ENCODE data around the gene SIGLEC7.

The SIGLEC7 gene

GRCh38 chr19:51129716-51130115 lies 12.4 kb upstream of the SIGLEC7 start:
- no peak for DNase-seq
- Histone ChIP-seq H3K27me3 (replicated peaks) (no peaks in the 10 kb centered on the region), H3K27ac (no peak overlapping the region), H3K36me3 (replicated peaks) (no peaks in the 10 kb centered on the region), H3K4me3 (ENCODE audit: low read depth, low read length) (no peak overlapping the region)
- no peak for TF ChIP-seq CTCF (IDR thresholded peaks at IDR 0.05; ENCODE audit: low read depth, low read length, missing control alignments)
- in situ Hi-C loops (cut with HindIII; ENCODE audit: low pct_ligation_motif_present, low sequenced_read_pairs): no loop called here

GRCh38 chr19:51131780-51132680 lies 10.1 kb upstream of the SIGLEC7 start:
- peak overlapping the region; percentile 7 for H3K27ac ChIP-seq
- in situ Hi-C loops (cut with HindIII; ENCODE audit: low pct_ligation_motif_present, low sequenced_read_pairs): no loop called here
- H3K4me3 ChIP-seq (ENCODE audit: low read depth, low read length): no peak overlapping the region
- DNase-seq: peak; percentile 79
- no peaks in the 10 kb centered on the region for H3K36me3 ChIP-seq (replicated peaks)
- no peaks in the 10 kb centered on the region for H3K27me3 ChIP-seq (replicated peaks)
- TF ChIP-seq CTCF (IDR thresholded peaks at IDR 0.05; ENCODE audit: low read depth, low read length, missing control alignments): peak; percentile 9

GRCh38 chr19:51135004-51135403 lies 7.1 kb upstream of the SIGLEC7 start:
- no peak for DNase-seq
- Histone ChIP-seq H3K36me3 (replicated peaks) (no peaks in the 10 kb centered on the region), H3K4me3 (ENCODE audit: low read depth, low read length) (no peak overlapping the region), H3K27me3 (replicated peaks) (no peaks in the 10 kb centered on the region), H3K27ac (no peak overlapping the region)
- in situ Hi-C loops (cut with HindIII; ENCODE audit: low pct_ligation_motif_present, low sequenced_read_pairs): no loop called here
- TF ChIP-seq CTCF (IDR thresholded peaks at IDR 0.05; ENCODE audit: low read depth, low read length, missing control alignments): no peak

GRCh38 chr19:51135986-51136762 lies 5.9 kb upstream of the SIGLEC7 start:
- no peaks in the 10 kb centered on the region for H3K27me3 ChIP-seq (replicated peaks)
- H3K36me3 ChIP-seq (replicated peaks): no peaks in the 10 kb centered on the region
- no peak for TF ChIP-seq CTCF (IDR thresholded peaks at IDR 0.05; ENCODE audit: low read depth, low read length, missing control alignments)
- no peak overlapping the region for H3K27ac ChIP-seq
- no peak overlapping the region for H3K4me3 ChIP-seq (ENCODE audit: low read depth, low read length)
- DNase-seq: no peak
- in situ Hi-C loops (cut with HindIII; ENCODE audit: low pct_ligation_motif_present, low sequenced_read_pairs): no loop called here

- DNase-seq: no peak
- no peaks in the 10 kb centered on the region for H3K27me3 ChIP-seq (replicated peaks)
- TF ChIP-seq CTCF (IDR thresholded peaks at IDR 0.05; ENCODE audit: low read depth, low read length, missing control alignments): no peak
- in situ Hi-C loops (cut with HindIII; ENCODE audit: low pct_ligation_motif_present, low sequenced_read_pairs): no loop called here
- H3K4me3 ChIP-seq (ENCODE audit: low read depth, low read length): no peak overlapping the region
- no peak overlapping the region for H3K27ac ChIP-seq
- no peaks in the 10 kb centered on the region for H3K36me3 ChIP-seq (replicated peaks)
Observed at GRCh38 chr19:51136851-51137551, 5.1 kb upstream of the SIGLEC7 start.

Data from brain microvascular endothelial cell (primary cell).